Effector memory CD8-positive, alpha-beta T cell (primary cell): ENCODE measurements around the gene EHBP1.
"Not testable (repeated sequence)": the region's sequence is repeated elsewhere in the genome, so short reads cannot be mapped to it uniquely, and the experiment has no call there.

ENCODE experiments used
- ATAC-seq: fragments of 150-1000 bp; cut with Tn5 transposase; replicated peaks from 2 replicates; pipeline ENCODE4 v1.10.0; 2021; ENCODE audit warnings: mild to moderate bottlenecking, moderate library complexity
- DNase-seq, 3 experiments: peaks; one replicate each; pipeline ENCODE4 v3.0.0; 2021
- H3K27ac Mint-ChIP-seq, 2 donors: one replicate each; pipeline ENCODE4 v1.8.0; 2022; ENCODE audit warnings: mild to moderate bottlenecking in 2 of 2, mixed read lengths in 2 of 2, moderate library complexity in 2 of 2
- H3K27me3 Mint-ChIP-seq, 2 donors: one replicate each; pipeline ENCODE4 v1.8.0; 2022; ENCODE audit warnings: mixed read lengths in 2 of 2
- H3K36me3 Mint-ChIP-seq: one replicate; pipeline ENCODE4 v1.8.0; 2022; ENCODE audit warnings: mild to moderate bottlenecking, moderate library complexity, mixed read lengths; ENCODE audit not compliant: insufficient read depth
- H3K4me1 Mint-ChIP-seq, 2 donors: one replicate each; pipeline ENCODE4 v1.8.0; 2022; ENCODE audit warnings: low read depth in 2 of 2, mixed read lengths in 2 of 2
- H3K4me3 Mint-ChIP-seq, 2 donors: one replicate each; pipeline ENCODE4 v1.8.0; 2022; ENCODE audit warnings: mild to moderate bottlenecking in 2 of 2, mixed read lengths in 2 of 2, moderate library complexity in 2 of 2
- H3K9me3 Mint-ChIP-seq, 2 donors: one replicate each; pipeline ENCODE4 v1.8.0; 2022; ENCODE audit warnings: mixed read lengths in 2 of 2

EHBP1 gene

GRCh38 chr2:63008838-63009237 lies 303.3 kb downstream of the EHBP1 start:
- Mint-ChIP-seq H3K27ac (no peak overlapping the region), H3K27me3 (no peaks in the 10 kb centered on the region), H3K4me3 (no peak overlapping the region), H3K4me1 (no peaks in the 10 kb centered on the region), H3K36me3 (no peaks in the 10 kb centered on the region), H3K9me3 (no peaks in the 10 kb centered on the region)
- ATAC-seq = no peak
- no peak for DNase-seq

GRCh38 chr2:63009490-63009889 lies 304.0 kb downstream of the EHBP1 start:
- ATAC-seq (no peak), DNase-seq (no peak)
- Mint-ChIP-seq H3K9me3 (no peaks in the 10 kb centered on the region), H3K4me1 (no peaks in the 10 kb centered on the region), H3K27me3 (no peaks in the 10 kb centered on the region), H3K4me3 (no peak overlapping the region), H3K27ac (no peak overlapping the region), H3K36me3 (no peaks in the 10 kb centered on the region)

DNA sequence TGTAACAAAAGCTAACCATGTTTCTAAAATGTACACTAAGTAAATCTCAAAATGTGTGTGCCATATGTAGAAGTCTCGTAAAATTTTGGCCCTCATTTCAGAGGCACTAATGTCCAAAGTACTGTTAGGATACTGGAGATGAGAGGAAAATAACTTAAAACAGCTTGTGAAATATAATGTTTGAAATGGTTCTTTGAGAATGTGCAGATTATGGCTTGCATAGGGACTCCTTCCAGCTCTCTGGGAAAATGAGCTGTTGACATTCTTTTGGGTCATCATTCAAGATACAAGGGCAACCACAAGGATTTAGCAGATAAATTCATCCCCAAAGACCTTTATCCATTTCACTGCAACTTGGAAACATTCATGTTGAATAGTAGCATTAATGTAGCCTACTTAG lies 307.0 kb downstream of the EHBP1 start:
- Mint-ChIP-seq H3K4me1 (no peaks in the 10 kb centered on the region), H3K27ac (no peak overlapping the region), H3K27me3 (no peaks in the 10 kb centered on the region), H3K9me3 (no peaks in the 10 kb centered on the region), H3K4me3 (no peak overlapping the region), H3K36me3 (no peaks in the 10 kb centered on the region)
- ATAC-seq = no peak
- DNase-seq = no peak

DNA sequence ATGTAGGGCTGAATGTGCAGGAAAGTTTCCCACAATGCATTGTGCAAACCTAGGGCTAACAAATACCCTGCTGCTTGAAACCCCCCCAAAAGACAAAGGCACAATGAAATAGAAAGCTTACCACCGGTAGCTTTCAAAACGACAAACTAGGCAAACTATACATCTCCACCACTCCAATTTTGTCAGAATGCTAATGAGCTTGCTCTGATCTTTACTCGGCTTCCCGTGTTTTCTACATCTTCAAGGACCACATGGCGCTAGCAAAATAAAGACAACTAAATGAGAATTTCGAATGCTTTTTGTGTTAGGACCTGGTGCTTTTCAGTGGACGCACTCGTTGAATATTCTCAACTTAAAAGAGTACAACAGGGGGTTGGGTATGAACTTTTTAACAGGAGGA lies 307.9 kb downstream of the EHBP1 start:
- no peak for DNase-seq
- Mint-ChIP-seq H3K27ac (no peak overlapping the region), H3K4me3 (no peak overlapping the region), H3K4me1 (no peaks in the 10 kb centered on the region), H3K36me3 (no peaks in the 10 kb centered on the region), H3K9me3 (no peaks in the 10 kb centered on the region), H3K27me3 (no peaks in the 10 kb centered on the region)
- ATAC-seq = no peak

DNA sequence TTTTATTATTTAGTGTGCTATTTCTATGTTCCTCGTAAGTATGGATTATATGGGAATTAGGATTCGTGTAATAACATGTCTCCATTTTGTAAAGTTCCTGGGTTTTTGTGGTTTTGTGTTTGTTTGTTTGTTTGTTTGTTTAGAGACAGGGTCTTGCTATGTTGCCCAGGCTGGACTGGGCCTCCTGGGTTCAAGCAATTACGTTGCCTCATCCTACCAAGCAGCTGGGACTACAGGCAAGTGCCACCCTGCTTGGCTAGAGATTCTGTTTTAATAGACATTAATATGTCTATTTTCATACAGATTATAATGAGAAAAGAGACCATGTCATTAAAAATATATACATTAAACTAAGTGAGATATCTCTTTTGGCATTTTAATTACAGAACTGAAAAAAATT lies 309.9 kb downstream of the EHBP1 start:
- Mint-ChIP-seq H3K4me1 (no peaks in the 10 kb centered on the region), H3K27ac (no peak overlapping the region), H3K27me3 (no peaks in the 10 kb centered on the region), H3K36me3 (no peaks in the 10 kb centered on the region), H3K4me3 (no peak overlapping the region), H3K9me3 (no peaks in the 10 kb centered on the region)
- DNase-seq = no peak
- ATAC-seq = no peak

DNA sequence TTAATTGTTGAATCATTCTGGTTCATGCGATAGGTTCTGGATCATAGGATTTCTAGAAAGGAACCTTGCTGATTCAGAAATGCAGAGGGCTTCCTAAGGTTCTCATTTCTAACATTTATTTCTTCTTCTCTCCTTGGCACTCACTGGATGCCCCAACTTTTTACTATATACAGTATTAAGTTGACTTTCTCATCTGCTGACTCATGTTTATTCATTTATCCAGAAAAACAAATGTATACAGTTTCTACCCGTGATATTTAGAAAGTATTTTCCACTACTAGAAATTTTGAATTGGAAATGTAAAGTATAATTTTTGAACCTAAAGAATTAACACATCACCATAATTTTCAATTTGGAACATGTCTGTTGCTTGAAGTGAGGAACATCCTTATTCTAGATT lies 312.9 kb downstream of the EHBP1 start:
- no peak for DNase-seq
- Mint-ChIP-seq H3K36me3 (peaks cover 10% of the 10 kb centered on the region), H3K4me1 (no peaks in the 10 kb centered on the region), H3K27me3 (no peaks in the 10 kb centered on the region), H3K27ac (no peak overlapping the region), H3K9me3 (no peaks in the 10 kb centered on the region), H3K4me3 (no peak overlapping the region)
- no peak for ATAC-seq

DNA sequence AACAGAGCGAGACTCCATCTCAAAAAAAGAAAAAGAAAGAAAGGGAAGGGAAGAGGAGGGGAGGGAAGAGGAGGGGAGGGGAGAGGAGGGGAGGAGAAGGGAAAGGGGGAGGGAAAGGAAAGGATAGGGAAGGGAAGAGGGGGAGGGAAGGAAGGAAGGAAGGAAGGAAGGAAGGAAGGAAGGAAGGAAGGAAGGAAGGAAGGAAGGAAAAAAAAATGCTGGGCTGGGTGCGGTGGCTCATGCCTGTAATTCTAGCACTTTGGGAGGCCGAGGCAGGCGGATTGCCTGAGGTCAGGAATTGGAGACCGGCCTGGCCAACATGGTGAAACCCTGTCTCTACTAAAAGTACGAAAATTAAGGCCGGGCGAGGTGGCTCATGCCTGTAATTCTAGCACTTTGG lies 314.2 kb downstream of the EHBP1 start:
- not testable (repeated sequence) for H3K27me3 Mint-ChIP-seq, DNase-seq, H3K9me3 Mint-ChIP-seq, H3K27ac Mint-ChIP-seq, ATAC-seq, H3K4me1 Mint-ChIP-seq, H3K4me3 Mint-ChIP-seq
- peaks cover 10% of the 10 kb centered on the region for H3K36me3 Mint-ChIP-seq

DNA sequence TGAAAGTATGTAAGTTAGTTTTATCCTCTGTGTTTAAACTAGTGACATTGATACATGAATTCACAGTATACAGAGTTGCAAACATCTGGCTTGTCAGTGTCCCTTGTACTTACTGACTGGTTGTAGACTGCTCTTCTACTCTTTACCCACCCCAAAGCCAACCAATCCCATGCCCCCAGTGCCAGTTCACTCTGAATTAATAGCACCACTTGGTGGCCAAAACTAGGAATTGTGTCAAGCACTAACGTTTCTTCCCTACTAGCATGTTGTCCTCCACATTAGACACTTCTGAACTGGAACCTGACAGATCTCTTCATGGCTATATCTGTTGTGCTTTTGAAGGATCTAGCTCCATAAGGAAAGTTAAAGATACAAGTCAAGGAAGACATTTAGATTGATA lies 317.9 kb downstream of the EHBP1 start:
- Mint-ChIP-seq H3K9me3 (no peaks in the 10 kb centered on the region), H3K36me3 (peaks cover 10% of the 10 kb centered on the region), H3K27me3 (no peaks in the 10 kb centered on the region), H3K27ac (no peak overlapping the region), H3K4me3 (no peak overlapping the region), H3K4me1 (no peaks in the 10 kb centered on the region)
- DNase-seq = no peak
- ATAC-seq = no peak

DNA sequence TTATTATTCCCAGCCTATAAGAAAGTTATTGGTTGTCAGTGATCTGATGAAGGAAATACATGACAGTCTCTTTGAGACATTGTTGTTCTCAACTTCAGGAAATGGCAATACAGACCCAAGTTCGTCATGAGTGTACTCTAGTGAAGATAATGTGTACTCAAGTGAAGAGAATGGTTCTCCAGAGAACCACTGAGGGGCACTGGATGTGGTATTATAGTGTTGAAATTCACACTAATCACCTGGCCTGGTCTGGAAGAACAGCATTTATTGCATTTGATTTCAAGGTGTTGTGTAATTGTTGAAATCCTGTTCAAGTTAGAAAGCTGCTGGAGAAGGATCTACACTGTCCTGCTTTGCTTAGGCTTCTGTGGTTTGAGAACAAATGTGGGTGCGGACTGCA lies 321.7 kb downstream of the EHBP1 start:
- DNase-seq = no peak
- H3K27ac Mint-ChIP-seq = no peak overlapping the region
- H3K4me3 Mint-ChIP-seq = no peak overlapping the region
- no peaks in the 10 kb centered on the region for H3K27me3 Mint-ChIP-seq
- peaks cover 3% of the 10 kb centered on the region for H3K36me3 Mint-ChIP-seq
- H3K4me1 Mint-ChIP-seq = no peaks in the 10 kb centered on the region
- H3K9me3 Mint-ChIP-seq = no peaks in the 10 kb centered on the region
- no peak for ATAC-seq

- no peaks in the 10 kb centered on the region for H3K27me3 Mint-ChIP-seq
- no peak for DNase-seq
- no peaks in the 10 kb centered on the region for H3K4me1 Mint-ChIP-seq
- no peak for ATAC-seq
- H3K27ac Mint-ChIP-seq = no peak overlapping the region
- no peaks in the 10 kb centered on the region for H3K9me3 Mint-ChIP-seq
- no peaks in the 10 kb centered on the region for H3K36me3 Mint-ChIP-seq
- no peak overlapping the region for H3K4me3 Mint-ChIP-seq
Observed at GRCh38 chr2:63029058-63029457, 323.5 kb downstream of the EHBP1 start.

DNA sequence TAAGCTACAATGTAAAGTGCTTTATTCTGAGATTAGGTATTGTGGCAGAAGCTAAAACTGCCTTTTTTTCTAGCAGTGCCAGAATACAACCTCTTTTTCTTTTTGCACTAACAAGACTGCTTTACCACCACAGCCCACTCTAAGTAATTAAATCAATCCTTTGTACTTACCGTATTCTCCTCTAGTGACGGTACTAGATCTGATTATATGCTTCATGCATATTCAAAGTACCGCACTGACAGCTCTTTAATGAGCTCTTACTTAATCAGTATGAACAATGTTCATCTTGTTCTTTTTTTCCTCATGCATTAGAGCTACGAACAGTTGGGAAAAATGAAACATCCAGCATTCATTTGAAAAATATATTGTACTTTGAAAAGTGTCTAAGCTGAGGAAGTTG lies 329.0 kb downstream of the EHBP1 start:
- DNase-seq (no peak), ATAC-seq (no peak)
- Mint-ChIP-seq H3K27me3 (no peaks in the 10 kb centered on the region), H3K4me3 (no peak overlapping the region), H3K9me3 (no peaks in the 10 kb centered on the region), H3K36me3 (no peaks in the 10 kb centered on the region), H3K27ac (no peak overlapping the region), H3K4me1 (no peaks in the 10 kb centered on the region)

DNA sequence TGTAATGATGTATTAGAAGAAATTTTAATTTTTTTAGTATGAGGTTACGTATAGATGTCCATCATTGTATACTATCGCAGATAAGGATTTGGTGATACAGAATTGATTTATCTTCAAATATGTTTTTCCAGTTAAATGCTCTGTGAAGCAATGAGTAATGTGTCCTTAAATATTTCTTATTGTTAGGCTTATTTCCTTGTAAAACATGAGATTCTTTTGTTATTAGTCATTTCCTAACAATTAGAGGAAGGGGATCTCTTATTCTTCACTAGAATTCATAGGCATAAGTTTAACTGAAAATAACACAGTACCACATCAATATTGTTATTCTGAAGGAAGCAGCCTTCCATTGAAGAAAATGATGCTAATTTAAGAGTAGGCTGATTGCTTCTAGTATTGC lies 329.7 kb downstream of the EHBP1 start:
- H3K27ac Mint-ChIP-seq = no peak overlapping the region
- no peaks in the 10 kb centered on the region for H3K9me3 Mint-ChIP-seq
- no peak for ATAC-seq
- no peaks in the 10 kb centered on the region for H3K27me3 Mint-ChIP-seq
- no peak overlapping the region for H3K4me3 Mint-ChIP-seq
- no peaks in the 10 kb centered on the region for H3K36me3 Mint-ChIP-seq
- no peaks in the 10 kb centered on the region for H3K4me1 Mint-ChIP-seq
- no peak for DNase-seq

DNA sequence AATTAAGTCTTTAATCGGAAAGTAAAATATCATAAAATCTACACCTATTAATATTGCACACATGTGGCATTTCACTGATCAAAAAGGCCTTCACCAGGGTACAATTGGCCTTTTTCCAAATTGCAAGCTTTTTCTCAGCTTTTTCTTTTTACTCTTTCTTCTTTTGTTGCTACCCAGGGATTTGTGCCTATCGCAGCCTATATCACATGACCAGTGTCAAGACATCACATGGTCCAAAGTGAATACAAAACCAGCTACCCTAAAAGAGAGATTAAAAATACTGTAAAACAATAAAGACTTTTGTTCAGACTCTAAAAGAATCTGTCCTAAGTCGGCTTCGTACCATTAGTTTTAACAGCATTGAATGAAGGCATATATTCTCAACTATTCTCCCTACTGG lies 330.1 kb downstream of the EHBP1 start:
- no peak overlapping the region for H3K4me3 Mint-ChIP-seq
- H3K36me3 Mint-ChIP-seq = no peaks in the 10 kb centered on the region
- no peaks in the 10 kb centered on the region for H3K9me3 Mint-ChIP-seq
- H3K27me3 Mint-ChIP-seq = no peaks in the 10 kb centered on the region
- H3K4me1 Mint-ChIP-seq = no peaks in the 10 kb centered on the region
- ATAC-seq = no peak
- DNase-seq = no peak
- no peak overlapping the region for H3K27ac Mint-ChIP-seq

- H3K4me1 Mint-ChIP-seq = no peaks in the 10 kb centered on the region
- ATAC-seq (no peak), DNase-seq (no peak)
- H3K27me3 Mint-ChIP-seq = no peaks in the 10 kb centered on the region
- H3K27ac Mint-ChIP-seq = no peak overlapping the region
- no peak overlapping the region for H3K4me3 Mint-ChIP-seq
- no peaks in the 10 kb centered on the region for H3K36me3 Mint-ChIP-seq
- no peaks in the 10 kb centered on the region for H3K9me3 Mint-ChIP-seq
Observed at GRCh38 chr2:63038034-63038433, 332.5 kb downstream of the EHBP1 start.

DNA sequence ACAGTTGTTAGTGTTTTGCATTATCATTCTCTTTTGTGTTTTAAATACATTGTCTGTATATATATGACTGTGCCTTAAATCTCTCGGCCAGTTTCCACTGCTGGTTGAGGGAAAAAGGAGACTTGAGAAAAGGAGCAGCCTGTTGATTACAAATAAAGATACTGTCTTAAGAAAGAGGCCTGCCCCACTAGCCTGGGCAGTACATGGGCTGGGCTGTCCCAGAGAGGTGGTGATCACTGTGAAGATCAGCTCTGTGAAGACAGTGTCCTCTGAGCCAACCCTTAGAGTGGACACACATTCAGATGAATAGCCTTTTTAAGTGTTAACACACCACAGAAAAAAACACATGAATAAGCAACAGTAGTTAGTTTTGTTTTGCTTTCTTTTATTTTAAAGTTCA lies 335.1 kb downstream of the EHBP1 start:
- Mint-ChIP-seq H3K4me1 (no peaks in the 10 kb centered on the region), H3K9me3 (no peaks in the 10 kb centered on the region), H3K27ac (no peak overlapping the region), H3K36me3 (no peaks in the 10 kb centered on the region), H3K4me3 (no peak overlapping the region), H3K27me3 (peaks cover 15 to 21% of the 10 kb centered on the region in 2 donors)
- ATAC-seq (no peak), DNase-seq (no peak)
